ENCODE measurements around the gene PDE2A. TPM values are rescaled to one million over a fixed set of nuclear protein-coding genes. Genes with fewer than 3 reads are reported as not detected.
"Not testable (repeated sequence)": the region's sequence is repeated elsewhere in the genome, so short reads cannot be mapped to it uniquely, and the experiment has no call there.

Gene PDE2A
- total RNA-seq, 1 donor from 2014 or later, result 403 TPM

- DNase-seq (ENCODE audit: low spot score in 2 of 2), result no peak
- H3K27me3 ChIP-seq, result no peaks in the 10 kb centered on the region
- no peaks in the 10 kb centered on the region for H3K4me1 ChIP-seq
- no peak overlapping the region for H3K27ac ChIP-seq
- H3K36me3 ChIP-seq, result no peaks in the 10 kb centered on the region
- TF ChIP-seq CTCF (IDR thresholded peaks at IDR 0.05), result no peak
- H3K9me3 ChIP-seq, result no peaks in the 10 kb centered on the region
- H3K4me3 ChIP-seq, result no peak overlapping the region
- intact Hi-C loops (cut with DNase I), result no loop called here
These were observed 117.8 kb downstream of the PDE2A start for GRCh38 chr11:72556433-72556832.

- DNase-seq (ENCODE audit: low spot score in 2 of 2); H3K4me3 ChIP-seq; intact Hi-C loops (cut with DNase I); H3K27ac ChIP-seq; H3K27me3 ChIP-seq; H3K4me1 ChIP-seq; H3K9me3 ChIP-seq; H3K36me3 ChIP-seq: not testable (repeated sequence)
These were observed 119.2 kb downstream of the PDE2A start for GRCh38 chr11:72555014-72555522.

- no peaks in the 10 kb centered on the region for H3K4me1 ChIP-seq
- H3K4me3 ChIP-seq, result no peak overlapping the region
- no peak for TF ChIP-seq CTCF (IDR thresholded peaks at IDR 0.05)
- no peaks in the 10 kb centered on the region for H3K27me3 ChIP-seq
- no peaks in the 10 kb centered on the region for H3K36me3 ChIP-seq
- DNase-seq (ENCODE audit: low spot score in 2 of 2), result no peak
- H3K9me3 ChIP-seq, result no peaks in the 10 kb centered on the region
- H3K27ac ChIP-seq, result no peak overlapping the region
- intact Hi-C loops (cut with DNase I), result no loop called here
These were observed 120.5 kb downstream of the PDE2A start for GRCh38 chr11:72553706-72554105.

- DNase-seq (ENCODE audit: low spot score in 2 of 2), result no peak
- H3K36me3 ChIP-seq, result no peaks in the 10 kb centered on the region
- no peak overlapping the region for H3K27ac ChIP-seq
- intact Hi-C loops (cut with DNase I), result no loop called here
- no peak overlapping the region for H3K4me3 ChIP-seq
- H3K4me1 ChIP-seq, result no peaks in the 10 kb centered on the region
- H3K27me3 ChIP-seq, result no peaks in the 10 kb centered on the region
- H3K9me3 ChIP-seq, result no peaks in the 10 kb centered on the region
- no peak for TF ChIP-seq CTCF (IDR thresholded peaks at IDR 0.05)
These were observed 121.8 kb downstream of the PDE2A start for GRCh38 chr11:72552399-72552910.

- Histone ChIP-seq H3K4me1 (no peaks in the 10 kb centered on the region), H3K27ac (no peak overlapping the region), H3K9me3 (no peaks in the 10 kb centered on the region), H3K36me3 (no peaks in the 10 kb centered on the region), H3K4me3 (no peak overlapping the region), H3K27me3 (no peaks in the 10 kb centered on the region)
- intact Hi-C loops (cut with DNase I), result no loop called here
- no peak for DNase-seq (ENCODE audit: low spot score in 2 of 2)
- TF ChIP-seq CTCF (IDR thresholded peaks at IDR 0.05), result no peak
These were observed 122.7 kb downstream of the PDE2A start for GRCh38 chr11:72551571-72551970.

GRCh38 chr11:72548463-72548862, 125.8 kb downstream of the PDE2A start:
- TF ChIP-seq CTCF (IDR thresholded peaks at IDR 0.05), result no peak
- H3K36me3 ChIP-seq, result no peaks in the 10 kb centered on the region
- no peaks in the 10 kb centered on the region for H3K9me3 ChIP-seq
- H3K27me3 ChIP-seq, result no peaks in the 10 kb centered on the region
- intact Hi-C loops (cut with DNase I), result no loop called here
- H3K27ac ChIP-seq, result no peak overlapping the region
- DNase-seq (ENCODE audit: low spot score in 2 of 2), result no peak
- no peaks in the 10 kb centered on the region for H3K4me1 ChIP-seq
- no peak overlapping the region for H3K4me3 ChIP-seq
